Left ventricle myocardium inferior (tissue), 1 donor: ENCODE measurements around the gene TECPR2. TPM values are rescaled to one million over a fixed set of nuclear protein-coding genes. Genes with fewer than 3 reads are reported as not detected.
"Not testable (repeated sequence)": the region's sequence is repeated elsewhere in the genome, so short reads cannot be mapped to it uniquely, and the experiment has no call there.

Experiments used
- DNase-seq: peaks from one replicate; pipeline ENCODE4 v3.0.0-alpha.2; 2020
- H3K27ac ChIP-seq: fragments of 200-600 bp; replicated peaks from 2 replicates; pipeline ENCODE4 v1.8.0; 2021
- H3K27me3 ChIP-seq: fragments of 200-600 bp; 2 replicates; pipeline ENCODE4 v1.8.0; 2021; ENCODE audit warnings: low read depth
- H3K36me3 ChIP-seq: fragments of 200-600 bp; 2 replicates; pipeline ENCODE4 v1.8.0; 2021
- H3K4me1 ChIP-seq: fragments of 200-600 bp; 2 replicates; pipeline ENCODE4 v1.8.0; 2021
- H3K4me3 ChIP-seq: fragments of 200-600 bp; 2 replicates; pipeline ENCODE4 v1.8.0; 2021; ENCODE audit warnings: mild to moderate bottlenecking, moderate library complexity
- H3K9me3 ChIP-seq: fragments of 200-600 bp; replicated peaks from 2 replicates; pipeline ENCODE4 v1.8.0; 2021
- intact Hi-C: fragments of 100-400 bp; cut with micrococcal nuclease; formaldehyde crosslinking; loops from one replicate; pipeline ENCODE4 v1.11.0; 2022
- total RNA-seq: library from RNA; stranded (reverse); fragmentation: NEBNext Ultra II Directional; extraction: Animal tissue kit (Norgen Biotek cat#: 25700); gene quantifications from one replicate; pipeline ENCODE4 v1.2.1, GENCODE V29; 2021
- TF ChIP-seq, protein P1 (sequence below): fragments of 200-600 bp; IDR thresholded peaks from 2 replicates; pipeline ENCODE4 v1.8.0; 2021; ENCODE audit warnings: antibody characterized with exemption, mild to moderate bottlenecking, borderline replicate concordance
- donor health status: DM: no; HTN: yes; CAD: no; lungs with severe emphysema.

The TECPR2 gene
- total RNA-seq, 1 donor from 2014 or later, result 20.0 TPM

DNA sequence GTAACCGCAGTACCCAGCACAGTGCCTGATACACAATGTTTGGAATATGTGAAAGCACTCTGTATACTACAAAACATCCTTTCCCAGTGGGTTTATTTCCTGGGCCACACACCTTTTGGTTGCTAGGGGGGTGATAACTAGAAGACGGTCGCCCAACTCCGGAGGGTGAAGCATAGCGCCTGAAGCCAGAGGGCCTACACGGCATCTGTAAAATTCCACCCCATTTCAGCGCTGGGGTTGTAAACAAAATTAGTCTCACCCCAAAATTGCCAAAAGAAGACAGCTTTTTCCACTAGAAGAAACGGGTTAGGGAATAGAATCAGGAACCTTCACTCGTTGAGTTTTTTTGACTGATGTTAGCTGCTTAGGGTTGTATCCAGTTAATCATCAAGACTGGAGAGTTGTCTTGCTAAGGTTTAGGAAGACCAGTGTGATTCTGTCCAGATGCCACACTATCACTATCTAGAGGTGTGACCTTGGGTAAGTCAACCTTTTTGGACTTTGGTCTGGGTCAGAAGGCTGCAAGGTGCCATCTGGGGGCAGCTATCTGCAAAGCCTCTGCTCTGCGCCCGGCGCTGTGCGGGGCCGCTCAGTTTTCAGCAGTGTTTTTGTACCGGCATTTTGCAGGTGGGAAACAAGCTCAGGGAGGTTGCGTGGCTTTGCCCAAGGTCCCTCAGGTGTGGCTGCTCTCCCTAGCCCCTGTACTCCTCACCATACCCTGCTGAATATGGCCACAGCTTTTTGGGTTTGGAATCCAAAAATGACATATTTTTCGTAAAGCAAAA, 41.9 kb upstream of the TECPR2 start:
- DNase-seq, result no peak
- Histone ChIP-seq H3K9me3 (no peaks in the 10 kb centered on the region), H3K4me1 (peaks cover 57% of the 10 kb centered on the region), H3K4me3 (peak overlapping the region; percentile 91), H3K36me3 (peaks cover 4% of the 10 kb centered on the region), H3K27me3 (no peaks in the 10 kb centered on the region), H3K27ac (peak overlapping the region; percentile 97)
- intact Hi-C loops, result no loop called here
- TF ChIP-seq, protein P1, sequence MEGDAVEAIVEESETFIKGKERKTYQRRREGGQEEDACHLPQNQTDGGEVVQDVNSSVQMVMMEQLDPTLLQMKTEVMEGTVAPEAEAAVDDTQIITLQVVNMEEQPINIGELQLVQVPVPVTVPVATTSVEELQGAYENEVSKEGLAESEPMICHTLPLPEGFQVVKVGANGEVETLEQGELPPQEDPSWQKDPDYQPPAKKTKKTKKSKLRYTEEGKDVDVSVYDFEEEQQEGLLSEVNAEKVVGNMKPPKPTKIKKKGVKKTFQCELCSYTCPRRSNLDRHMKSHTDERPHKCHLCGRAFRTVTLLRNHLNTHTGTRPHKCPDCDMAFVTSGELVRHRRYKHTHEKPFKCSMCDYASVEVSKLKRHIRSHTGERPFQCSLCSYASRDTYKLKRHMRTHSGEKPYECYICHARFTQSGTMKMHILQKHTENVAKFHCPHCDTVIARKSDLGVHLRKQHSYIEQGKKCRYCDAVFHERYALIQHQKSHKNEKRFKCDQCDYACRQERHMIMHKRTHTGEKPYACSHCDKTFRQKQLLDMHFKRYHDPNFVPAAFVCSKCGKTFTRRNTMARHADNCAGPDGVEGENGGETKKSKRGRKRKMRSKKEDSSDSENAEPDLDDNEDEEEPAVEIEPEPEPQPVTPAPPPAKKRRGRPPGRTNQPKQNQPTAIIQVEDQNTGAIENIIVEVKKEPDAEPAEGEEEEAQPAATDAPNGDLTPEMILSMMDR, result no peak

- intact Hi-C loops, result no loop called here
- TF ChIP-seq, protein P1, result no peak
- H3K4me1 ChIP-seq, result peaks cover 48% of the 10 kb centered on the region
- no peak overlapping the region for H3K27ac ChIP-seq
- H3K27me3 ChIP-seq, result no peaks in the 10 kb centered on the region
- no peak overlapping the region for H3K4me3 ChIP-seq
- no peak for DNase-seq
- peaks cover 12% of the 10 kb centered on the region for H3K36me3 ChIP-seq
- H3K9me3 ChIP-seq, result no peaks in the 10 kb centered on the region
These were observed 41.0 kb upstream of the TECPR2 start for GRCh38 chr14:102321456-102322422.

- intact Hi-C loops, result no loop called here
- Histone ChIP-seq H3K27me3 (no peaks in the 10 kb centered on the region), H3K36me3 (peaks cover 13% of the 10 kb centered on the region), H3K27ac (peak overlapping the region; percentile 23), H3K9me3 (no peaks in the 10 kb centered on the region), H3K4me3 (no peak overlapping the region), H3K4me1 (peaks cover 37% of the 10 kb centered on the region)
- TF ChIP-seq, protein P1, result peak; percentile 59
- peak; percentile 39 for DNase-seq
These were observed 39.6 kb upstream of the TECPR2 start for GRCh38 chr14:102323102-102323501.

DNA sequence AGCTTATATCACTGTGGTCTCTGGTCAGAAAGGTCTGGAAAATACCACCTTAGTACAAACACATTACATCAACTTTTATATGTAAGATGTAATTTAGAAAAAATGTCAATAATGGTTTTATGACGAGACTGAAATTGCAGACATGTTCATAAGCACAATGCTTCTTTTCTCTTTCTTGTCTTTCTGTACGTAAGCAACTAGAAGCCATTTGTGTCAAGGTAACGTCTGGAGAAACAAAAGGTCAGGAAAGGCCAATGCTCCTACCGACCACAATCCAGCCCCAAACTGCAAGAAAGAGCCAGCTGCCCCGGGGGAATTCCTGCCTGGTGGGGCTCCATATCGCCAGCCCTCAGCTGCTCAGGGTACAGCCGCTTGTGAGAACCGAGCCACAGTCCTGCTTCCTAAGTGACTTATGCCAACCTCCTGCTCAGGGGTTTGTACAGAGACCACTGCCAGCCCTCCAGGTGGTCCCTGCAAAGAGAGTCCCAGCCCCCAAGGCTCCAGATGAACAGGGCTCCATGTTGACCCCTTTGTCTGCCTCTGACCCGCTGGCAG, 36.9 kb upstream of the TECPR2 start:
- TF ChIP-seq, protein P1, result no peak
- no peak overlapping the region for H3K27ac ChIP-seq
- no peak overlapping the region for H3K4me3 ChIP-seq
- H3K9me3 ChIP-seq, result no peaks in the 10 kb centered on the region
- no peaks in the 10 kb centered on the region for H3K27me3 ChIP-seq
- DNase-seq, result no peak
- H3K4me1 ChIP-seq, result peaks cover 14% of the 10 kb centered on the region
- intact Hi-C loops, result no loop called here
- H3K36me3 ChIP-seq, result peaks cover 13% of the 10 kb centered on the region

- H3K9me3 ChIP-seq, result no peaks in the 10 kb centered on the region
- no peak overlapping the region for H3K4me3 ChIP-seq
- H3K36me3 ChIP-seq, result peaks cover 14% of the 10 kb centered on the region
- TF ChIP-seq, protein P1, result no peak
- no peaks in the 10 kb centered on the region for H3K27me3 ChIP-seq
- H3K27ac ChIP-seq, result no peak overlapping the region
- H3K4me1 ChIP-seq, result peaks cover 10% of the 10 kb centered on the region
- intact Hi-C loops, result no loop called here
- no peak for DNase-seq
These were observed 36.2 kb upstream of the TECPR2 start for GRCh38 chr14:102326583-102326982.

GRCh38 chr14:102329381-102329780, 33.4 kb upstream of the TECPR2 start:
- H3K27ac ChIP-seq, H3K4me1 ChIP-seq, H3K27me3 ChIP-seq, H3K9me3 ChIP-seq, DNase-seq, H3K4me3 ChIP-seq, intact Hi-C loops: not testable (repeated sequence)
- peaks cover 34% of the 10 kb centered on the region for H3K36me3 ChIP-seq
